ENCODE results near the gene EPB42.
"Not testable (repeated sequence)": the region's sequence is repeated elsewhere in the genome, so short reads cannot be mapped to it uniquely, and the experiment has no call there.

Gene EPB42

GRCh38 chr15:43212299-43212698 is 8.5 kb downstream of the EPB42 start:
- no peak for DNase-seq (ENCODE audit: low spot score)

- no peak for DNase-seq (ENCODE audit: low spot score)
These were observed 9.5 kb downstream of the EPB42 start for GRCh38 chr15:43211224-43211735.

GRCh38 chr15:43210807-43211206 is 10.0 kb downstream of the EPB42 start:
- DNase-seq (ENCODE audit: low spot score), result no peak

GRCh38 chr15:43210172-43210745 is 10.6 kb downstream of the EPB42 start:
- DNase-seq (ENCODE audit: low spot score), result no peak

- no peak for DNase-seq (ENCODE audit: low spot score)
These were observed 11.6 kb downstream of the EPB42 start for GRCh38 chr15:43209059-43209824.

- no peak for DNase-seq (ENCODE audit: low spot score)
These were observed 12.5 kb downstream of the EPB42 start for GRCh38 chr15:43208052-43209002.

GRCh38 chr15:43207024-43207423 is 13.8 kb downstream of the EPB42 start:
- DNase-seq (ENCODE audit: low spot score), result no peak

- DNase-seq (ENCODE audit: low spot score), result no peak
These were observed 14.8 kb downstream of the EPB42 start for GRCh38 chr15:43206054-43206453.

- no peak for DNase-seq (ENCODE audit: low spot score)
These were observed 16.6 kb downstream of the EPB42 start for GRCh38 chr15:43204016-43204901.

GRCh38 chr15:43199945-43200488 is 20.8 kb downstream of the EPB42 start:
- DNase-seq (ENCODE audit: low spot score), result no peak

- DNase-seq (ENCODE audit: low spot score), result no peak
These were observed 21.8 kb downstream of the EPB42 start for GRCh38 chr15:43198992-43199391.

- not testable (repeated sequence) for DNase-seq (ENCODE audit: low spot score)
These were observed 22.3 kb downstream of the EPB42 start for GRCh38 chr15:43198556-43198955.

- DNase-seq (ENCODE audit: low spot score), result not testable (repeated sequence)
These were observed 23.0 kb downstream of the EPB42 start for GRCh38 chr15:43197773-43198172.

- DNase-seq (ENCODE audit: low spot score), result no peak
These were observed 23.9 kb downstream of the EPB42 start for GRCh38 chr15:43196760-43197548.

- DNase-seq (ENCODE audit: low spot score), result no peak
These were observed 26.0 kb downstream of the EPB42 start for GRCh38 chr15:43194795-43195194.

- no peak for DNase-seq (ENCODE audit: low spot score)
These were observed 27.1 kb downstream of the EPB42 start for GRCh38 chr15:43193710-43194109.

GRCh38 chr15:43190178-43190577 is 30.6 kb downstream of the EPB42 start:
- DNase-seq (ENCODE audit: low spot score), result no peak

GRCh38 chr15:43189296-43189695 is 31.5 kb downstream of the EPB42 start:
- DNase-seq (ENCODE audit: low spot score), result no peak

- DNase-seq (ENCODE audit: low spot score), result peak; percentile 34
These were observed 33.2 kb downstream of the EPB42 start for GRCh38 chr15:43187544-43188155.

GRCh38 chr15:43186003-43186353 is 34.8 kb downstream of the EPB42 start:
- DNase-seq (ENCODE audit: low spot score), result peak; percentile 20
